NB4 (cell line): ENCODE data around the gene PCDHGA1.

Experiments used
- CTCF ChIP-seq: IDR thresholded peaks from one replicate; pipeline ENCODE4 v1.5.1; 2012; ENCODE audit warnings: low read depth, low read length
- MAX ChIP-seq: IDR thresholded peaks from 2 replicates; pipeline ENCODE4 v1.6.1; 2011; ENCODE audit warnings: low read depth, low read length
- MYC ChIP-seq: IDR thresholded peaks from 2 replicates; pipeline ENCODE4 v1.6.1; 2011; ENCODE audit warnings: low read depth, low read length
- POLR2A ChIP-seq: IDR thresholded peaks from 2 replicates; pipeline ENCODE4 v1.6.1; 2011; ENCODE audit warnings: mild to moderate bottlenecking; ENCODE audit not compliant: insufficient read length; ENCODE audit errors: extremely low read depth

- TF ChIP-seq CTCF (no peak), POLR2A (no peak), MAX (no peak), MYC (no peak)
Observed at GRCh38 chr5:141508798-141509611, 178.7 kb downstream of the PCDHGA1 start.
